NCI-H1105 treated with DMSO at 0.1 percent for 48 hours (cell line): ENCODE results near the gene GPR158.

Experiments used
- DNase-seq: peaks from one replicate; lab custom pipeline; 2025; lab: John Stamatoyannopoulos, UW

Gene GPR158

GRCh38 chr10:25498645-25499044 is 323.8 kb downstream of the GPR158 start:
- no peak for DNase-seq

- DNase-seq, result no peak
Observed at GRCh38 chr10:25501912-25502311, 327.1 kb downstream of the GPR158 start.

GRCh38 chr10:25502453-25502852 is 327.7 kb downstream of the GPR158 start:
- DNase-seq, result no peak

GRCh38 chr10:25504306-25504705 is 329.5 kb downstream of the GPR158 start:
- DNase-seq, result no peak

GRCh38 chr10:25504838-25505237 is 330.0 kb downstream of the GPR158 start:
- DNase-seq, result no peak

GRCh38 chr10:25505466-25505865 is 330.7 kb downstream of the GPR158 start:
- no peak for DNase-seq

- no peak for DNase-seq
Observed at GRCh38 chr10:25506821-25507335, 332.1 kb downstream of the GPR158 start.

- DNase-seq, result no peak
Observed at GRCh38 chr10:25508112-25508815, 333.5 kb downstream of the GPR158 start.

GRCh38 chr10:25509151-25509550 is 334.4 kb downstream of the GPR158 start:
- DNase-seq, result no peak

GRCh38 chr10:25522294-25522693 is 347.5 kb downstream of the GPR158 start:
- DNase-seq, result no peak

- DNase-seq, result no peak
Observed at GRCh38 chr10:25522946-25523608, 348.3 kb downstream of the GPR158 start.

GRCh38 chr10:25530306-25530705 is 355.5 kb downstream of the GPR158 start:
- no peak for DNase-seq

- no peak for DNase-seq
Observed at GRCh38 chr10:25531457-25532061, 356.8 kb downstream of the GPR158 start.

GRCh38 chr10:25532213-25532612 is 357.4 kb downstream of the GPR158 start:
- DNase-seq, result no peak

GRCh38 chr10:25536027-25536426 is 361.2 kb downstream of the GPR158 start:
- no peak for DNase-seq

- no peak for DNase-seq
Observed at GRCh38 chr10:25547382-25547781, 372.6 kb downstream of the GPR158 start.

GRCh38 chr10:25552283-25552919 is 377.6 kb downstream of the GPR158 start:
- DNase-seq, result no peak

- DNase-seq, result no peak
Observed at GRCh38 chr10:25555865-25556264, 381.1 kb downstream of the GPR158 start.

GRCh38 chr10:25556457-25556856 is 381.7 kb downstream of the GPR158 start:
- DNase-seq, result no peak

GRCh38 chr10:25557136-25557535 is 382.3 kb downstream of the GPR158 start:
- no peak for DNase-seq

- DNase-seq, result no peak
Observed at GRCh38 chr10:25561758-25562157, 387.0 kb downstream of the GPR158 start.

GRCh38 chr10:25562547-25562946 is 387.7 kb downstream of the GPR158 start:
- DNase-seq, result no peak

GRCh38 chr10:25564351-25564750 is 389.6 kb downstream of the GPR158 start:
- no peak for DNase-seq
